GM10847 (cell line): ENCODE measurements around the gene POLA2.

Experiments
- POLR2A ChIP-seq: IDR thresholded peaks from 2 replicates; pipeline ENCODE4 v1.6.1; 2011; ENCODE audit not compliant: insufficient read length; ENCODE audit errors: extremely low read depth

POLA2 gene

GRCh38 chr11:65261591-65262380, at the start of gene POLA2:
POLA2 (plus strand) TSS chr11:65261962; CDS start chr11:65262293, 331 bp downstream.
- TF ChIP-seq POLR2A: peak; percentile 97

GRCh38 chr11:65212226-65212801, 49.4 kb upstream of the POLA2 start:
- TF ChIP-seq POLR2A: no peak

GRCh38 chr11:65213322-65214211, 48.2 kb upstream of the POLA2 start:
- TF ChIP-seq POLR2A: no peak

GRCh38 chr11:65214212-65214845, 47.4 kb upstream of the POLA2 start:
- TF ChIP-seq POLR2A: no peak

- no peak for TF ChIP-seq POLR2A
Observed at GRCh38 chr11:65215441-65216076, 46.2 kb upstream of the POLA2 start.

GRCh38 chr11:65216830-65217229, 44.9 kb upstream of the POLA2 start:
- no peak for TF ChIP-seq POLR2A

- TF ChIP-seq POLR2A: no peak
Observed at GRCh38 chr11:65217441-65218423, 44.0 kb upstream of the POLA2 start.

GRCh38 chr11:65218446-65218845, 43.3 kb upstream of the POLA2 start:
- no peak for TF ChIP-seq POLR2A

GRCh38 chr11:65219930-65220213, 41.9 kb upstream of the POLA2 start:
- no peak for TF ChIP-seq POLR2A

- TF ChIP-seq POLR2A: no peak
Observed at GRCh38 chr11:65221026-65221425, 40.7 kb upstream of the POLA2 start.

- TF ChIP-seq POLR2A: no peak
Observed at GRCh38 chr11:65223011-65223410, 38.8 kb upstream of the POLA2 start.

- TF ChIP-seq POLR2A: no peak
Observed at GRCh38 chr11:65224930-65225278, 36.9 kb upstream of the POLA2 start.

- no peak for TF ChIP-seq POLR2A
Observed at GRCh38 chr11:65225279-65226102, 36.3 kb upstream of the POLA2 start.

GRCh38 chr11:65226103-65226442, 35.7 kb upstream of the POLA2 start:
- TF ChIP-seq POLR2A: no peak

- no peak for TF ChIP-seq POLR2A
Observed at GRCh38 chr11:65227879-65228278, 33.9 kb upstream of the POLA2 start.
